CD14-positive monocyte (primary cell): ENCODE results near the gene EPB41L4A. TPM values are rescaled to one million over a fixed set of nuclear protein-coding genes. Genes with fewer than 3 reads are reported as not detected.

Experiments
- DNase-seq, 3 donors: peaks; one replicate each; pipeline ENCODE4 v3.0.0-alpha.2; 2011 to 2022
- H2AFZ ChIP-seq: 2 replicates; pipeline ENCODE4 v1.6.0; 2012; ENCODE audit warnings: mild to moderate bottlenecking, low read depth, low read length, inconsistent platforms; ENCODE audit not compliant: insufficient read depth, poor library complexity, severe bottlenecking
- H3K27ac ChIP-seq, 2 donors: 1 replicate in 1 of 2; 2 replicates in 1 of 2; pipeline ENCODE4 v1.5.1; 2012 to 2013; ENCODE audit warnings: low read length in 2 of 2, control low read depth in 1 of 2, inconsistent platforms in 1 of 2, low read depth in 1 of 2, mild to moderate bottlenecking in 1 of 2
- H3K27me3 ChIP-seq, 2 donors: one replicate each; pipeline versions ENCODE4 v1.6.0 to v1.6.1; 2011 to 2013; ENCODE audit warnings: low read length in 2 of 2; ENCODE audit not compliant: control insufficient read depth in 2 of 2, insufficient read depth in 2 of 2
- H3K36me3 ChIP-seq, 2 donors: replicated peaks in 1 of 2; 1 replicate in 1 of 2; 2 replicates in 1 of 2; pipeline versions ENCODE4 v1.5.1 to v1.6.1; 2012 to 2013; ENCODE audit warnings: low read length in 2 of 2, control low read depth in 1 of 2, inconsistent platforms in 1 of 2, mild to moderate bottlenecking in 1 of 2; ENCODE audit not compliant: insufficient read depth in 2 of 2, control insufficient read depth in 1 of 2
- H3K4me1 ChIP-seq, 2 donors: 1 replicate in 1 of 2; 2 replicates in 1 of 2; pipeline versions ENCODE4 v1.5.1 to v1.6.1; 2012 to 2013; ENCODE audit warnings: low read length in 2 of 2, control low read depth in 1 of 2, inconsistent platforms in 1 of 2, mild to moderate bottlenecking in 1 of 2, moderate library complexity in 1 of 2; ENCODE audit not compliant: insufficient read depth in 2 of 2, control insufficient read depth in 1 of 2
- H3K4me2 ChIP-seq: replicated peaks from 2 replicates; pipeline ENCODE3; 2012; ENCODE audit warnings: low read length, moderate library complexity, mild to moderate bottlenecking; ENCODE audit not compliant: poor library complexity, severe bottlenecking; ENCODE audit errors: extremely low read depth
- H3K4me3 ChIP-seq, 3 experiments: fragments of 200-600 bp in 1 of 3; sonication (generic) in 1 of 3; replicated peaks in 1 of 3; 1 replicate in 2 of 3; 2 replicates in 1 of 3; pipeline ENCODE4 v1.5.1; 2011 to 2013; ENCODE audit warnings: low read length in 3 of 3, mild to moderate bottlenecking in 3 of 3, control low read depth in 2 of 3, low read depth in 2 of 3, inconsistent platforms in 1 of 3, moderate library complexity in 1 of 3
- H3K79me2 ChIP-seq: 2 replicates; pipeline ENCODE4 v1.6.0; 2012; ENCODE audit warnings: mild to moderate bottlenecking, control low read depth, inconsistent platforms, low read length, moderate library complexity; ENCODE audit not compliant: insufficient read depth
- H3K9ac ChIP-seq: 2 replicates; pipeline ENCODE4 v1.6.0; 2017; ENCODE audit warnings: low read length, mild to moderate bottlenecking; ENCODE audit not compliant: insufficient read depth, poor library complexity, severe bottlenecking
- H3K9me3 ChIP-seq, 2 donors: replicated peaks in 1 of 2; 1 replicate in 1 of 2; 2 replicates in 1 of 2; pipeline versions ENCODE4 v1.5.1 to v1.6.1; 2012 to 2013; ENCODE audit warnings: low read length in 2 of 2, control low read depth in 1 of 2; ENCODE audit not compliant: control insufficient read depth in 1 of 2, insufficient read depth in 1 of 2
- H4K20me1 ChIP-seq: 2 replicates; pipeline ENCODE4 v1.6.0; 2012; ENCODE audit warnings: mild to moderate bottlenecking, low read length, control low read depth, moderate library complexity; ENCODE audit not compliant: insufficient read depth
- H3K27ac Mint-ChIP-seq, 7 donors: one replicate each; pipeline ENCODE4 v1.8.0; 2020; ENCODE audit warnings: mild to moderate bottlenecking in 7 of 7, mixed read lengths in 7 of 7, moderate library complexity in 6 of 7, inconsistent platforms in 2 of 7
- H3K27me3 Mint-ChIP-seq, 3 donors: one replicate each; pipeline ENCODE4 v1.8.0; 2021 to 2022; ENCODE audit warnings: low read depth in 3 of 3, mild to moderate bottlenecking in 3 of 3, mixed read lengths in 3 of 3, moderate library complexity in 3 of 3, inconsistent platforms in 1 of 3
- H3K36me3 Mint-ChIP-seq, 2 donors: one replicate each; pipeline ENCODE4 v1.8.0; 2020; ENCODE audit warnings: mixed read lengths in 2 of 2, inconsistent platforms in 1 of 2, mild to moderate bottlenecking in 1 of 2
- H3K4me1 Mint-ChIP-seq: one replicate; pipeline ENCODE4 v1.8.0; 2020; ENCODE audit warnings: mild to moderate bottlenecking, mixed read lengths
- H3K4me3 Mint-ChIP-seq, 2 donors: one replicate each; pipeline ENCODE4 v1.8.0; 2020; ENCODE audit warnings: mild to moderate bottlenecking in 2 of 2, mixed read lengths in 2 of 2, moderate library complexity in 1 of 2
- H3K9me3 Mint-ChIP-seq, 7 donors: one replicate each; pipeline ENCODE4 v1.8.0; 2020 to 2022; ENCODE audit warnings: mixed read lengths in 7 of 7, mild to moderate bottlenecking in 6 of 7, moderate library complexity in 6 of 7, inconsistent platforms in 2 of 7
- WGBS: methylation state at CpG from one replicate; pipeline ENCODE4 v1.1.5; 2013; ENCODE audit warnings: missing lambda C conversion rate; ENCODE audit not compliant: insufficient coverage; 5-methylcytosine and 5-hydroxymethylcytosine counted together
- intact Hi-C, 2 donors: fragments of 100-400 bp; cut with micrococcal nuclease; formaldehyde crosslinking; loops; one replicate each; pipeline versions ENCODE4 v1.15.0 to v1.15.1; 2023
- polyA plus RNA-seq, 3 donors: library from polyadenylated mRNA; depleted of rRNA in 1 of 3; unstranded in 2 of 3; stranded (reverse) in 1 of 3; fragments of 300-500 nt in 2 of 3; fragments of >200 nt in 1 of 3; fragmentation: Illumina TruSeq in 2 of 3; gene quantifications; 1 replicate in 2 of 3; 2 replicates in 1 of 3; pipeline ENCODE4 v1.2.3, GENCODE V29; 2012 to 2021
- TF ChIP-seq, protein P1 (sequence below): fragments of 200-600 bp; IDR thresholded peaks from one replicate; pipeline ENCODE4 v1.8.0; 2022; ENCODE audit warnings: antibody characterized with exemption, mild to moderate bottlenecking

Gene EPB41L4A
- polyA plus RNA-seq, 3 donors, result 0.01 to 0.05 TPM; not detected in 1

- Histone ChIP-seq H2AFZ (peak overlapping the region; percentile 77), H4K20me1 (no peaks in the 10 kb centered on the region), H3K27me3 (peaks cover 61 to 84% of the 10 kb centered on the region in 2 donors), H3K9me3 (peaks cover 0 to 26% of the 10 kb centered on the region in 2 donors), H3K36me3 (no peaks in the 10 kb centered on the region), H3K27ac (no peak overlapping the region), H3K4me2 (peak overlapping the region; percentile 89), H3K79me2 (no peaks in the 10 kb centered on the region), H3K4me1 (peaks cover 20 to 26% of the 10 kb centered on the region in 2 donors), H3K9ac (no peak overlapping the region), H3K4me3 (peak overlapping the region; percentile 15 to 75 (median 15))
- no peaks in the 10 kb centered on the region for H3K36me3 Mint-ChIP-seq
- DNase-seq, result no peak
- peaks cover 51 to 77% (median 60%) of the 10 kb centered on the region in 3 donors for H3K27me3 Mint-ChIP-seq
- no peak overlapping the region for H3K27ac Mint-ChIP-seq
- peak overlapping the region; percentile 70 to 87 for H3K4me3 Mint-ChIP-seq
- peaks cover 18% of the 10 kb centered on the region for H3K4me1 Mint-ChIP-seq
- peaks cover 0 to 9% (median 3%) of the 10 kb centered on the region in 7 donors for H3K9me3 Mint-ChIP-seq
- intact Hi-C loops, result loop anchor here in 1 of 2 donors (10.0 kb wide), 1 partner anchor 243 kb away; no protein-coding TSS in a partner anchor
- TF ChIP-seq, protein P1, sequence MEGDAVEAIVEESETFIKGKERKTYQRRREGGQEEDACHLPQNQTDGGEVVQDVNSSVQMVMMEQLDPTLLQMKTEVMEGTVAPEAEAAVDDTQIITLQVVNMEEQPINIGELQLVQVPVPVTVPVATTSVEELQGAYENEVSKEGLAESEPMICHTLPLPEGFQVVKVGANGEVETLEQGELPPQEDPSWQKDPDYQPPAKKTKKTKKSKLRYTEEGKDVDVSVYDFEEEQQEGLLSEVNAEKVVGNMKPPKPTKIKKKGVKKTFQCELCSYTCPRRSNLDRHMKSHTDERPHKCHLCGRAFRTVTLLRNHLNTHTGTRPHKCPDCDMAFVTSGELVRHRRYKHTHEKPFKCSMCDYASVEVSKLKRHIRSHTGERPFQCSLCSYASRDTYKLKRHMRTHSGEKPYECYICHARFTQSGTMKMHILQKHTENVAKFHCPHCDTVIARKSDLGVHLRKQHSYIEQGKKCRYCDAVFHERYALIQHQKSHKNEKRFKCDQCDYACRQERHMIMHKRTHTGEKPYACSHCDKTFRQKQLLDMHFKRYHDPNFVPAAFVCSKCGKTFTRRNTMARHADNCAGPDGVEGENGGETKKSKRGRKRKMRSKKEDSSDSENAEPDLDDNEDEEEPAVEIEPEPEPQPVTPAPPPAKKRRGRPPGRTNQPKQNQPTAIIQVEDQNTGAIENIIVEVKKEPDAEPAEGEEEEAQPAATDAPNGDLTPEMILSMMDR, result no peak
- 0% methylated on average over 2 of the region's 26 CpGs for WGBS
Observed at GRCh38 chr5:112417931-112418658, 982 bp downstream of the EPB41L4A start.

- WGBS, result no CpG with 5 or more reads among the region's 2 CpGs
- Histone ChIP-seq H3K79me2 (no peaks in the 10 kb centered on the region), H3K27me3 (peaks cover 46 to 62% of the 10 kb centered on the region in 2 donors), H4K20me1 (no peaks in the 10 kb centered on the region), H3K4me2 (no peak overlapping the region), H3K27ac (no peak overlapping the region), H3K9me3 (peaks cover 0 to 22% of the 10 kb centered on the region in 2 donors), H3K4me1 (peaks cover 19 to 26% of the 10 kb centered on the region in 2 donors), H3K9ac (no peak overlapping the region), H2AFZ (no peak overlapping the region), H3K4me3 (no peak overlapping the region), H3K36me3 (no peaks in the 10 kb centered on the region)
- DNase-seq, result no peak
- H3K9me3 Mint-ChIP-seq, result peaks cover 0 to 7% (median 0%) of the 10 kb centered on the region in 7 donors
- H3K4me3 Mint-ChIP-seq, result no peak overlapping the region
- peaks cover 18% of the 10 kb centered on the region for H3K4me1 Mint-ChIP-seq
- H3K27ac Mint-ChIP-seq, result no peak overlapping the region
- no peaks in the 10 kb centered on the region for H3K36me3 Mint-ChIP-seq
- intact Hi-C loops, result loop anchor here in 1 of 2 donors (10.0 kb wide), 1 partner anchor 241 kb away; no protein-coding TSS in a partner anchor
- peaks cover 38 to 58% (median 42%) of the 10 kb centered on the region in 3 donors for H3K27me3 Mint-ChIP-seq
- TF ChIP-seq, protein P1, result no peak
Observed at GRCh38 chr5:112415552-112415951, 3.5 kb downstream of the EPB41L4A start.
